ENCODE data around the gene ALKAL2. TPM values are rescaled to one million over a fixed set of nuclear protein-coding genes. Genes with fewer than 3 reads are reported as not detected.

ALKAL2 gene
- polyA plus RNA-seq, 1 donor from 2014 or later = not detected

DNA sequence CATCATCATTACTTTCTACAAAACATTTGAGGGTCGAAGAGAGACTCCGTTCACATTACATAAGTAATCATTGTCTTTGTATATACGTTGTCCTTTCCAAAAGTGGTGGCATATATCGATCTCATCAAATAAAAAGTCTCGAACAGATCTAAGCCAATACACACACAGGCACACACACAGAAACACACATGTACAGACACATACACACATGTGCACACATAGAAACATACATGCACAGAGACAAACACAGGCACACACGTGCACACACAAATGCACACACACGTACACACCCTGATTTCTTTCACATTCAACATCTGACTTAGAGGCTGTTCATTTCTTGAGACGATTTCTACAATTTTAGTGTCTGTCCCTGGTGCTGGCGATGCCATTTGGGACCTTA, 17.5 kb upstream of the ALKAL2 start:
- no peaks in the 10 kb centered on the region for H3K36me3 ChIP-seq (ENCODE audit: insufficient read depth, low read length)

DNA sequence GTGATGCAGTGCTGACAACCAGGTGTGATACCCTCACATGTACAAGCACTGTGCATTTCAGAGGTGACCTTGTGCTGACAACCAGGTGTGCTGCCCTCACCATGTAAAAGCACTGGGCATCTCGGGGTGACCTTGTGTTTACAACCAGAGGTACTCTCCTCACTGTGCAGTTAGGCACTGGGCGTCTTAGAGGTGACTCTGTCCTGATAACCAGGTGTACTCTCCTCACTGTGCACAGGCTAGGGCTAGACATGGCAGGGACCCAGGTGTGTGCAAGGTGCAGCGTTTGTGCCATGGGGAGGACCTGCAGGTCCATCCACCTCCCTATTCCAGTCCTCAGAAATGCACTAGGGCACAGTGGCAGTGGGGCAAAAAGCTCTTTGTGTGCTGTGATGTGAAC, 8.5 kb upstream of the ALKAL2 start:
- Histone ChIP-seq H3K27me3 (ENCODE audit: insufficient read depth, low read depth, low read length) (peaks cover 8% of the 10 kb centered on the region), H3K9me2 (ENCODE audit: insufficient read depth, low read length) (no peaks in the 10 kb centered on the region), H3K27ac (ENCODE audit: low read length) (no peak overlapping the region), H3K36me3 (ENCODE audit: insufficient read depth, low read length) (no peaks in the 10 kb centered on the region), H4K20me1 (ENCODE audit: insufficient read depth) (no peaks in the 10 kb centered on the region), H2AFZ (ENCODE audit: low read depth, low read length) (no peak overlapping the region), H3K4me2 (ENCODE audit: low read length) (no peak overlapping the region), H3K4me3 (ENCODE audit: low read length) (no peak overlapping the region), H3F3A (ENCODE audit: insufficient read depth, low read length, poor library complexity, severe bottlenecking) (no peaks in the 10 kb centered on the region), H3K79me2 (replicated peaks; ENCODE audit: insufficient read depth, low read length) (no peaks in the 10 kb centered on the region), H3K9ac (ENCODE audit: low read length) (no peak overlapping the region), H3K9me3 (ENCODE audit: low read length) (no peaks in the 10 kb centered on the region)
- TF ChIP-seq TAF1 (IDR thresholded peaks at IDR 0.05; ENCODE audit: low read depth) (no peak), MXI1 (conservative IDR thresholded peaks at IDR 0.05; ENCODE audit: poor library complexity, severe bottlenecking) (no peak), RAD21 (conservative IDR thresholded peaks at IDR 0.05) (no peak), SMC3 (conservative IDR thresholded peaks at IDR 0.05; ENCODE audit: poor library complexity) (no peak), POLR2AphosphoS5 (IDR thresholded peaks at IDR 0.05) (no peak), EP300 (conservative IDR thresholded peaks at IDR 0.05; ENCODE audit: poor library complexity, severe bottlenecking) (no peak), EZH2 (IDR thresholded peaks at IDR 0.05; ENCODE audit: borderline replicate concordance, insufficient read depth, low read length, poor library complexity, severe bottlenecking) (no peak)
- TF ChIP-seq, protein P1, sequence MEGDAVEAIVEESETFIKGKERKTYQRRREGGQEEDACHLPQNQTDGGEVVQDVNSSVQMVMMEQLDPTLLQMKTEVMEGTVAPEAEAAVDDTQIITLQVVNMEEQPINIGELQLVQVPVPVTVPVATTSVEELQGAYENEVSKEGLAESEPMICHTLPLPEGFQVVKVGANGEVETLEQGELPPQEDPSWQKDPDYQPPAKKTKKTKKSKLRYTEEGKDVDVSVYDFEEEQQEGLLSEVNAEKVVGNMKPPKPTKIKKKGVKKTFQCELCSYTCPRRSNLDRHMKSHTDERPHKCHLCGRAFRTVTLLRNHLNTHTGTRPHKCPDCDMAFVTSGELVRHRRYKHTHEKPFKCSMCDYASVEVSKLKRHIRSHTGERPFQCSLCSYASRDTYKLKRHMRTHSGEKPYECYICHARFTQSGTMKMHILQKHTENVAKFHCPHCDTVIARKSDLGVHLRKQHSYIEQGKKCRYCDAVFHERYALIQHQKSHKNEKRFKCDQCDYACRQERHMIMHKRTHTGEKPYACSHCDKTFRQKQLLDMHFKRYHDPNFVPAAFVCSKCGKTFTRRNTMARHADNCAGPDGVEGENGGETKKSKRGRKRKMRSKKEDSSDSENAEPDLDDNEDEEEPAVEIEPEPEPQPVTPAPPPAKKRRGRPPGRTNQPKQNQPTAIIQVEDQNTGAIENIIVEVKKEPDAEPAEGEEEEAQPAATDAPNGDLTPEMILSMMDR (IDR thresholded peaks at IDR 0.05; ENCODE audit: poor library complexity, severe bottlenecking) = no peak
- TF ChIP-seq, protein P2, sequence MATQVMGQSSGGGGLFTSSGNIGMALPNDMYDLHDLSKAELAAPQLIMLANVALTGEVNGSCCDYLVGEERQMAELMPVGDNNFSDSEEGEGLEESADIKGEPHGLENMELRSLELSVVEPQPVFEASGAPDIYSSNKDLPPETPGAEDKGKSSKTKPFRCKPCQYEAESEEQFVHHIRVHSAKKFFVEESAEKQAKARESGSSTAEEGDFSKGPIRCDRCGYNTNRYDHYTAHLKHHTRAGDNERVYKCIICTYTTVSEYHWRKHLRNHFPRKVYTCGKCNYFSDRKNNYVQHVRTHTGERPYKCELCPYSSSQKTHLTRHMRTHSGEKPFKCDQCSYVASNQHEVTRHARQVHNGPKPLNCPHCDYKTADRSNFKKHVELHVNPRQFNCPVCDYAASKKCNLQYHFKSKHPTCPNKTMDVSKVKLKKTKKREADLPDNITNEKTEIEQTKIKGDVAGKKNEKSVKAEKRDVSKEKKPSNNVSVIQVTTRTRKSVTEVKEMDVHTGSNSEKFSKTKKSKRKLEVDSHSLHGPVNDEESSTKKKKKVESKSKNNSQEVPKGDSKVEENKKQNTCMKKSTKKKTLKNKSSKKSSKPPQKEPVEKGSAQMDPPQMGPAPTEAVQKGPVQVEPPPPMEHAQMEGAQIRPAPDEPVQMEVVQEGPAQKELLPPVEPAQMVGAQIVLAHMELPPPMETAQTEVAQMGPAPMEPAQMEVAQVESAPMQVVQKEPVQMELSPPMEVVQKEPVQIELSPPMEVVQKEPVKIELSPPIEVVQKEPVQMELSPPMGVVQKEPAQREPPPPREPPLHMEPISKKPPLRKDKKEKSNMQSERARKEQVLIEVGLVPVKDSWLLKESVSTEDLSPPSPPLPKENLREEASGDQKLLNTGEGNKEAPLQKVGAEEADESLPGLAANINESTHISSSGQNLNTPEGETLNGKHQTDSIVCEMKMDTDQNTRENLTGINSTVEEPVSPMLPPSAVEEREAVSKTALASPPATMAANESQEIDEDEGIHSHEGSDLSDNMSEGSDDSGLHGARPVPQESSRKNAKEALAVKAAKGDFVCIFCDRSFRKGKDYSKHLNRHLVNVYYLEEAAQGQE (IDR thresholded peaks at IDR 0.05; ENCODE audit: borderline replicate concordance) = no peak

More for the DNA sequence above, 17.5 kb upstream of the ALKAL2 start:
- Histone ChIP-seq H3K79me2 (replicated peaks; ENCODE audit: insufficient read depth, low read length) (no peaks in the 10 kb centered on the region), H3K9me2 (ENCODE audit: insufficient read depth, low read length) (no peaks in the 10 kb centered on the region), H3K9me3 (ENCODE audit: low read length) (peaks cover 4% of the 10 kb centered on the region), H4K20me1 (ENCODE audit: insufficient read depth) (no peaks in the 10 kb centered on the region), H3K27me3 (ENCODE audit: insufficient read depth, low read depth, low read length) (no peaks in the 10 kb centered on the region), H3K4me2 (ENCODE audit: low read length) (no peak overlapping the region), H3K4me3 (ENCODE audit: low read length) (no peak overlapping the region), H3K9ac (ENCODE audit: low read length) (no peak overlapping the region), H3F3A (ENCODE audit: insufficient read depth, low read length, poor library complexity, severe bottlenecking) (no peaks in the 10 kb centered on the region), H3K27ac (ENCODE audit: low read length) (no peak overlapping the region), H2AFZ (ENCODE audit: low read depth, low read length) (no peak overlapping the region)
- TF ChIP-seq RAD21 (conservative IDR thresholded peaks at IDR 0.05) = no peak
- no peak for TF ChIP-seq TAF1 (IDR thresholded peaks at IDR 0.05; ENCODE audit: low read depth)
- TF ChIP-seq EZH2 (IDR thresholded peaks at IDR 0.05; ENCODE audit: borderline replicate concordance, insufficient read depth, low read length, poor library complexity, severe bottlenecking) = no peak
- TF ChIP-seq EP300 (conservative IDR thresholded peaks at IDR 0.05; ENCODE audit: poor library complexity, severe bottlenecking) = no peak
- TF ChIP-seq, protein P1 (IDR thresholded peaks at IDR 0.05; ENCODE audit: poor library complexity, severe bottlenecking) = no peak
- no peak for TF ChIP-seq MXI1 (conservative IDR thresholded peaks at IDR 0.05; ENCODE audit: poor library complexity, severe bottlenecking)
- TF ChIP-seq, protein P2 (IDR thresholded peaks at IDR 0.05; ENCODE audit: borderline replicate concordance) = no peak
- TF ChIP-seq SMC3 (conservative IDR thresholded peaks at IDR 0.05; ENCODE audit: poor library complexity) = no peak
- no peak for TF ChIP-seq POLR2AphosphoS5 (IDR thresholded peaks at IDR 0.05)
